ENCODE results near the gene LRBA.

Gene LRBA

GRCh38 chr4:150363721-150364688 is 651.1 kb downstream of the LRBA start:
- DNase-seq (ENCODE audit: low read depth) = no peak

GRCh38 chr4:150358691-150359090 is 656.4 kb downstream of the LRBA start:
- DNase-seq (ENCODE audit: low read depth) = no peak

GRCh38 chr4:150357829-150358228 is 657.3 kb downstream of the LRBA start:
- no peak for DNase-seq (ENCODE audit: low read depth)

GRCh38 chr4:150355858-150356455 is 659.1 kb downstream of the LRBA start:
- no peak for DNase-seq (ENCODE audit: low read depth)

GRCh38 chr4:150355418-150355817 is 659.7 kb downstream of the LRBA start:
- no peak for DNase-seq (ENCODE audit: low read depth)

- DNase-seq (ENCODE audit: low read depth) = no peak
Observed at GRCh38 chr4:150354214-150354796, 660.8 kb downstream of the LRBA start.

GRCh38 chr4:150348079-150348478 is 667.0 kb downstream of the LRBA start:
- no peak for DNase-seq (ENCODE audit: low read depth)

- no peak for DNase-seq (ENCODE audit: low read depth)
Observed at GRCh38 chr4:150345207-150345744, 669.8 kb downstream of the LRBA start.

GRCh38 chr4:150343796-150344195 is 671.3 kb downstream of the LRBA start:
- no peak for DNase-seq (ENCODE audit: low read depth)

GRCh38 chr4:150342945-150343344 is 672.1 kb downstream of the LRBA start:
- no peak for DNase-seq (ENCODE audit: low read depth)

GRCh38 chr4:150337734-150338133 is 677.4 kb downstream of the LRBA start:
- DNase-seq (ENCODE audit: low read depth) = no peak

GRCh38 chr4:150336676-150337412 is 678.2 kb downstream of the LRBA start:
- DNase-seq (ENCODE audit: low read depth) = no peak

GRCh38 chr4:150332961-150333360 is 682.1 kb downstream of the LRBA start:
- DNase-seq (ENCODE audit: low read depth) = no peak

- DNase-seq (ENCODE audit: low read depth) = no peak
Observed at GRCh38 chr4:150332086-150332485, 683.0 kb downstream of the LRBA start.

GRCh38 chr4:150329373-150329772 is 685.7 kb downstream of the LRBA start:
- no peak for DNase-seq (ENCODE audit: low read depth)

GRCh38 chr4:150328496-150328895 is 686.6 kb downstream of the LRBA start:
- no peak for DNase-seq (ENCODE audit: low read depth)

GRCh38 chr4:150327262-150327780 is 687.8 kb downstream of the LRBA start:
- DNase-seq (ENCODE audit: low read depth) = no peak

- no peak for DNase-seq (ENCODE audit: low read depth)
Observed at GRCh38 chr4:150325872-150326271, 689.2 kb downstream of the LRBA start.

- no peak for DNase-seq (ENCODE audit: low read depth)
Observed at GRCh38 chr4:150323406-150324325, 691.4 kb downstream of the LRBA start.

- no peak for DNase-seq (ENCODE audit: low read depth)
Observed at GRCh38 chr4:150322646-150323045, 692.4 kb downstream of the LRBA start.

GRCh38 chr4:150321113-150321512 is 694.0 kb downstream of the LRBA start:
- no peak for DNase-seq (ENCODE audit: low read depth)

All from CMK (cell line).